LNCAP (cell line): ENCODE measurements around the gene GRM1.

Source experiments
- TF ChIP-seq, protein P1 (sequence below): fragments of 450-650 bp; IDR thresholded peaks from 2 replicates; pipeline ENCODE4 v1.5.1; 2017; ENCODE audit warnings: mild to moderate bottlenecking

GRM1 gene

DNA sequence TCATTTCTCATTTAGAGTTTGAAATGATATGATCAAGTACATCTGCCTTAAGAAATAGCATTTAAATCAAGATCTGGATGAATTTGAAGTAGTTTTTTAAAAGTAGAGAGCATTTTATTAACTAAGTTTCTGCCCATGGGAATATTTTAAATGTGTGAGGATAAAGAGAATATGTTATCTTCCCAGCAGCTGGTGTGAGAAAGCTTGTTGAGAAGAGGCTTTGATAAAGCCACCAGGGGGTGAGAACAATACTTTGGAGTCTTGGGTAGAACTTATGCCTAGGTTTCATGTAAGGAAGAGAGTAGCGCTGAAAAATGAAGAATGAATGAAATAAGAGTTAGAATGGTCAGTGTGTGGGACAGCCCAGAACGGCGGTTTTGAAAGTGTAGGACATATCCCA is 190.2 kb downstream of the GRM1 start:
- TF ChIP-seq, protein P1, sequence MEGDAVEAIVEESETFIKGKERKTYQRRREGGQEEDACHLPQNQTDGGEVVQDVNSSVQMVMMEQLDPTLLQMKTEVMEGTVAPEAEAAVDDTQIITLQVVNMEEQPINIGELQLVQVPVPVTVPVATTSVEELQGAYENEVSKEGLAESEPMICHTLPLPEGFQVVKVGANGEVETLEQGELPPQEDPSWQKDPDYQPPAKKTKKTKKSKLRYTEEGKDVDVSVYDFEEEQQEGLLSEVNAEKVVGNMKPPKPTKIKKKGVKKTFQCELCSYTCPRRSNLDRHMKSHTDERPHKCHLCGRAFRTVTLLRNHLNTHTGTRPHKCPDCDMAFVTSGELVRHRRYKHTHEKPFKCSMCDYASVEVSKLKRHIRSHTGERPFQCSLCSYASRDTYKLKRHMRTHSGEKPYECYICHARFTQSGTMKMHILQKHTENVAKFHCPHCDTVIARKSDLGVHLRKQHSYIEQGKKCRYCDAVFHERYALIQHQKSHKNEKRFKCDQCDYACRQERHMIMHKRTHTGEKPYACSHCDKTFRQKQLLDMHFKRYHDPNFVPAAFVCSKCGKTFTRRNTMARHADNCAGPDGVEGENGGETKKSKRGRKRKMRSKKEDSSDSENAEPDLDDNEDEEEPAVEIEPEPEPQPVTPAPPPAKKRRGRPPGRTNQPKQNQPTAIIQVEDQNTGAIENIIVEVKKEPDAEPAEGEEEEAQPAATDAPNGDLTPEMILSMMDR = no peak

DNA sequence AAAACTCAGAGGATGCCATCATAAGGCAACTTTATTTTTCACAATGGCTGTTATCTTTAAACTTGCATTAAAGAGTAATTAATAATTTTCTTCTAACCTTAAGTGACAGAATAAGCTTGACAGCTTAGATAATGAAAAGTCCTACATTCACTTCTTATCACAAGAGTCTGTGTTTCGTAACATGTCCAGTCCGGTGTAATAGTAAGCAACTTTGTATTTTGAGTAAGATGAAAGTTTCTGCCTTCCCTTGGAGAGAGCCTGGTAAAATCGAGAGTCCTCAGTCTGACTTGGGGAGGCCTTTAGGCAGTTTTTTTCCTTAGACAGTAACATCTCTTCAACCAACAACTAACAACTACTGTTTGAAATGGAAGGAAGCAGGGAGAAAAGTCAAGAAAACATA is 195.6 kb downstream of the GRM1 start:
- TF ChIP-seq, protein P1 = no peak

DNA sequence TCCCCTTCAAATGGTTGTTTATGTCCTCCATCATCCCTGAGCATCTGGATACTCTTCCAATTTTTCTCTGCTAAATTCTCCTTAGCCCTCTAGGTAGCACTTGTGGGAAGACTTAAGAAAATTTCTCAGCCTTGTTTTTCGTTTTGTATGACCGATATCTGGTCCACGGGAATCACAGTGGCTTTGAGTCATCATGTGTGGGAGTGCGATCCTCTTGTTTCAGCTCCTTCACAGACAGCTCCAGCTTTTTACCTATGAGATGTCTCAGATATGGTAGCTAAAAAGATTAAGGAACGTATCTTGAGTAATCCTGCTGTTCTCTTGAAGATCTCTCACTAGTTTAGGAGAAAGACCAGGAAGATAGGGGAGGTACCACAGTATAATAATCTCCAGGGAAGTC is 196.1 kb downstream of the GRM1 start:
- TF ChIP-seq, protein P1 = no peak

DNA sequence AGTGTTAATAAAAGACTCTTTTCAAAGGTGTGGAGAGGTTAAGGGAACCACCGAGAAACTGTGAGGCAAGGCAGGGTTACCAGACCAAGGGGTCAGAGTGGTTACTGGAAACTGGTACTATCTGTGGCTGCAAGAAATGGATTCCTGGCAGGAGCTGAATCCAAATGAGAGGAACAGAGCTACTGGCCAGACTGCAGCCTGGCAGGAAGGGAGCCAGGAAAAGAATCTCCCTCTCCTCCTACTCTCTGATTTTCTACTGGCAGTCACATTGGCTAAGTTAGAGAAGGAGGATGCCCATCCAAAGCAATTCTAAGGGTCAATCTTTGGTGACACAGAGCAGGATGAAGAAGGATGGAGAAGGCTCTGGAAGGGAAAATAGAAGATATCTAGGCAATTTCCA is 211.5 kb downstream of the GRM1 start:
- TF ChIP-seq, protein P1 = no peak

DNA sequence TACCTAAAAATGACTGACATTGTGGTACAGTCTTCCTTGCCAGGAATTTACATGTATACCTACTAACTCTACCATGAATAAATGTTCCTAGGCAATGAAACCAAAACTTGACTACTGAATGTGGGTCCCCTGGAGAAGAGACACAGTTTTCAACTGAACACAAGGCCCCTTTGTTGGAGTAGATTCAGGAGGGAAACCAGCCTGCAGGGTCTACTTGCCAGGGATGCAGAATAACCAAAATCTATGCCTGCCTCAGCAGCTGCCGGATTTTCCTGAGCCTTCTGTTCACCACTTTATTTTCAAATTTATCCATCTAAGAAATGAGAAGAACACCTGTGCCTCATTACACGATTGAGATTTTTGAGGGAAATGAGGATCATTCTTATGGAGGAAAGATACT is 211.9 kb downstream of the GRM1 start:
- TF ChIP-seq, protein P1 = no peak

DNA sequence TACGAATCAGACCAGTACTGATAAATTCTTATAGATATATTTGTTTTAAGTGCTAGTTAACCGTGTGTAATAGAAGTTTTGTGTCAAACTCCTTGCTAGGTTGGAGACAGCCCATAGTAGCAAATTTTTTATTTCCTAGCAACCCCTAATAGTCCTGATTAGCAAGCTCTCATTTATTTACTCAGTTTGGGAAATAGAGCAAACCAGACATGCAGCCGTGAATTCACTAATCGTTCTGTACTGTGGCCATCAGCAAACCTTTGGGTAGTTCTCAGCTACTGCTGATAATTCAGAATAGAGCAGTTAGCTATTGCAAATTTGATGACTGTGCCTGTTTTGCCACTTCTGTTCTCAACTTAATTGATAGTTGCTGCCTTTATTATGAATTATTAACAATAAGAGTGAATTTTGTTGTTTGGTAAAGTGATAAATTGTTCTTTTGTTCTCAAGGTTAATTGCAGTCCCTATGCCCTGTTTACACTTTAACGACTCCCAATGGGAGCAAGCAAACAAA is 215.8 kb downstream of the GRM1 start:
- TF ChIP-seq, protein P1 = no peak

DNA sequence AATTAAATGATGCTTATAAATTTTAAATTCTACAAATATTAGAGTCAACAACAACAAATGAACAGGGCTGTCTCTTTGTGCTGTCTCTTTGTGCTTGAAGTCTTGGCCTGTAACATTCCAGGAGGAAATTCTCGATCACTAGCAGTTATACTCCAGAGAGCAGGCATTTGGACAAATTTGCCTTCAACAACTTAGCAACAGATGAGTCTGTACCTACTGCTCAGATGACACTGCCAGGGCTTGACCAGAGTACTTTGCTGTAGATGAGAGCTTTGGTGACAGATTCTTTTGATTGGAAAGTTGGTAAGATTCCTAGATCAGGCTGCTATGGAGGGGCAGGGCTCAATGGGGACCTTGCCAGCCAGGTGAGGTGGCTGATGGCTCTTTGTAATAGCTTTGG is 217.2 kb downstream of the GRM1 start:
- TF ChIP-seq, protein P1 = no peak

DNA sequence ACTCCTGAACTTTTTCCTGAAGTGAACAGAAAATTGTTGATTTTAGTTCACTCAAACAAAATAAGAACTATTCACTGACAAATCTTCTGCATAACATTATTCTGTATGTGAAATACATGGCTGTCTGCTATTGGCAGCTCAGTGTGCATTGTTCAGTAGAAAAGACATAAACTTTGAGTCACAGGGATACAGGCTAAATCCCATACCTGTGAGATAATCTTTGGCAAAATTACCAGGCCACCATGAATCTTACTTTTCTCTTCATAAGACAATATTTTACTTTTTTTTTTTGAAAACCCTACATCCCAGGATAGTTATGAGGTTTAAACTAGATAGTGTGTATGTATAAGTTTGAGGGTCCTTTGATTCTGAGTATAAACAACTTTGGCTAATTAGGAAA is 224.8 kb downstream of the GRM1 start:
- TF ChIP-seq, protein P1 = no peak
